Prostate gland (tissue), 2 donors: ENCODE results near the gene MTG1.

Source experiments
- POLR2A ChIP-seq: fragments of 450-650 bp; IDR thresholded peaks from one replicate; pipeline ENCODE4 v1.6.1; 2016; ENCODE audit warnings: antibody characterized with exemption, mild to moderate bottlenecking
- POLR2AphosphoS5 ChIP-seq: sonication (generic); formaldehyde crosslinking; IDR thresholded peaks from one replicate; pipeline ENCODE4 v1.6.1; 2017; ENCODE audit warnings: antibody characterized with exemption
- TF ChIP-seq, protein P1 (sequence below), 4 experiments: fragments of 200-600 bp in 2 of 4; fragments of 450-650 bp in 2 of 4; sonication (generic) in 2 of 4; IDR thresholded peaks; 1 replicate in 3 of 4; 2 replicates in 1 of 4; pipeline ENCODE4 v1.5.1; 2016 to 2019; ENCODE audit warnings: antibody characterized with exemption in 4 of 4, mild to moderate bottlenecking in 2 of 4, moderate library complexity in 2 of 4

DNA sequence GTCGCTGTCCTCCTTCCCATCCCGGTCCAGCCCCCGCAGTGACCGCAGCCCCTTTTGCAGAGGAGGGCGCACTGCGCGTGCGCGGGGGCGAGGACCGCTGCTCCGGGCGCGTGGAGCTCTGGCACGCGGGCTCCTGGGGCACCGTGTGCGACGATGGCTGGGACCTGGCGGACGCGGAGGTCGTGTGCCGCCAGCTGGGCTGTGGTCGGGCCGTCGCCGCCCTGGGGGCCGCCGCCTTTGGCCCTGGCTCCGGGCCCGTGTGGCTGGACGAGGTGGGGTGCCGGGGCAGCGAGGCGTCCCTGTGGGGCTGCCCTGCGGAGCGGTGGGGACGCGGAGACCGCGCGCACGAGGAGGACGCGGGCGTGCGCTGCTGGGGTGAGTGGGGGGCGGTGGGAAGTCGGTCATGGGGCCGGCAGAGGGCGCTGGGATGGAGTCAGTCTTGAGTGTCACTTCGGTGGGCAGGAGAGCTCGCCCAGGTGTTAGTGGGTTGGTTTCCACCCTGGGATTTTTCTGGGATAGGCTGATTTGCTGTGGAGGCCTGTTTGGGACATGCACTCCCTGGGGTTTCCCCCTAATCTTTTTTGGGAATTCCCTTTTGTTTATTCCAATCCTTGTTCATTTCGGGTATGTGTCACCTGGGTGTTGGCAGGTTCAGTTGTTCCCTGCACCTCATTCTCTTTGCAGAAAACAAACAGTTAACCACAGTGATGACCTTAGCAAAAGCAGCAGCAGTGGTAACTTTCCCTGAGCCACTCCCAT is 71.4 kb downstream of the MTG1 start:
- TF ChIP-seq POLR2A (no peak), POLR2AphosphoS5 (no peak)
- TF ChIP-seq, protein P1, sequence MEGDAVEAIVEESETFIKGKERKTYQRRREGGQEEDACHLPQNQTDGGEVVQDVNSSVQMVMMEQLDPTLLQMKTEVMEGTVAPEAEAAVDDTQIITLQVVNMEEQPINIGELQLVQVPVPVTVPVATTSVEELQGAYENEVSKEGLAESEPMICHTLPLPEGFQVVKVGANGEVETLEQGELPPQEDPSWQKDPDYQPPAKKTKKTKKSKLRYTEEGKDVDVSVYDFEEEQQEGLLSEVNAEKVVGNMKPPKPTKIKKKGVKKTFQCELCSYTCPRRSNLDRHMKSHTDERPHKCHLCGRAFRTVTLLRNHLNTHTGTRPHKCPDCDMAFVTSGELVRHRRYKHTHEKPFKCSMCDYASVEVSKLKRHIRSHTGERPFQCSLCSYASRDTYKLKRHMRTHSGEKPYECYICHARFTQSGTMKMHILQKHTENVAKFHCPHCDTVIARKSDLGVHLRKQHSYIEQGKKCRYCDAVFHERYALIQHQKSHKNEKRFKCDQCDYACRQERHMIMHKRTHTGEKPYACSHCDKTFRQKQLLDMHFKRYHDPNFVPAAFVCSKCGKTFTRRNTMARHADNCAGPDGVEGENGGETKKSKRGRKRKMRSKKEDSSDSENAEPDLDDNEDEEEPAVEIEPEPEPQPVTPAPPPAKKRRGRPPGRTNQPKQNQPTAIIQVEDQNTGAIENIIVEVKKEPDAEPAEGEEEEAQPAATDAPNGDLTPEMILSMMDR (IDR thresholded peaks at IDR 0.05) = no peak
